HTERT RPE-1 (cell line): Measurements from ENCODE around the gene SPRR3.
"Not testable (repeated sequence)": the region's sequence is repeated elsewhere in the genome, so short reads cannot be mapped to it uniquely, and the experiment has no call there.

Source experiments
- in situ Hi-C: fragments of 300-500 bp; cut with MboI; formaldehyde crosslinking; loops from 4 replicates; pipeline ENCODE4 v1.14.3; 2020; ENCODE audit warnings: low sequenced_read_pairs

SPRR3 gene

DNA sequence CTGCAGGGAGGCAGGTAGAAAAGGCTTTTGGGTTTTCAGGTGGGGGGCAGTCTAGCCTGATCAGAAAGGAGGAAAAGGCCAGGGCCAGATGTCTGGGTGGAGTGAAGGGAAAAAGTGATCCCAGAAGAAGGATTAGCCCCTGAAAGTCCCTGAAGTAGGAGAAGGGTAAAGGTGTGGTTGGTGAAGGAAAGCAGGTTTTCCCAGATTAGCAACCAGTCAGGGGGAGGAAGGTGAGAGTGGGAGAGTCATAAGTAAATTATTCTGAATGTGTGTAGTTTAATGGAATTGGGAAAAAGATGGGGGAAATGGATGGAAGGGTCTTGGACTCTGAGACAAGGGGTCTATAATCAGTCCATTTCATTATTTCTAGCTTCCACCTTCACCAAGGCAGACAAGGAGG lies 18.3 kb upstream of the SPRR3 start:
- in situ Hi-C loops = no loop called here

DNA sequence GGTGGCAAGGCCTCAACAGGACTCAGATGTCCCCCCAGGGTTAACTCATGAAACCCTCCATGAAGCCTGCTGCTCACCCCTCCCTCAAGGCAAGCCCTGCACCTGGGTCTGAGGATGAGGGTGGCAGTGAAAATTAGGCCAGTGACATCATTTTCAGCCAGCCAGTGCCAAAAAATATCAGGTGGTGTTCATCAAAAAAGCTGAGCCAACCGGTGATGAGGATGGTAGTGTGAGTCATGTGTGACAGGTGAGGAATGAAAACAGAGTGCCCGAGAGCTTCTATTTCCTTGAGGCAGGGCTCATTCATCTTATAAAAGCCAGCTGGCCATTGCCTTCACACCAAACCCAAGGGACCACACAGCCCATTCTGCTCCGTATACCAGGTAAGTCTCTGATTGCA lies 17.8 kb upstream of the SPRR3 start, which contains the start of gene SPRR1A:
Gene SPRR1A, plus strand, starts transcription at position 339 of the 400 bp plus-strand sequence. CDS start 1,150 bp downstream, outside the sequence.
- in situ Hi-C loops = no loop called here

DNA sequence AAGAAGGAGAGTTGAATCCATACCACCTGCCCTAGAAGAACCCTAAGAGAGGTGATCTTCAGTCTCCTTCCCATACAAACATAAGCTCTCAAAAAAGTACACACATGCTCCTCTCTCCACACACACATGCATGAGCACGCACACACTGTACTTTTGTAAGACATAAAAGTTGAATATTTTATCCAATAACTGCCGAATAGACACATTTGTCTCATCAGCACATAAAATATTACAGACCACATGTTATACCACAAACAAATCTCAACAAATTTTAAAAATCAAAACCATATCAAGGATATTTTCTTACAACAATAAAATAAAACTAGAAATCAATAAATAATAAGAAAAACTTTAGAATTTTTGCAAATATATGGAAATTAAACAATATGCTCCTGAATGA lies 15.0 kb upstream of the SPRR3 start:
- in situ Hi-C loops = no loop called here

DNA sequence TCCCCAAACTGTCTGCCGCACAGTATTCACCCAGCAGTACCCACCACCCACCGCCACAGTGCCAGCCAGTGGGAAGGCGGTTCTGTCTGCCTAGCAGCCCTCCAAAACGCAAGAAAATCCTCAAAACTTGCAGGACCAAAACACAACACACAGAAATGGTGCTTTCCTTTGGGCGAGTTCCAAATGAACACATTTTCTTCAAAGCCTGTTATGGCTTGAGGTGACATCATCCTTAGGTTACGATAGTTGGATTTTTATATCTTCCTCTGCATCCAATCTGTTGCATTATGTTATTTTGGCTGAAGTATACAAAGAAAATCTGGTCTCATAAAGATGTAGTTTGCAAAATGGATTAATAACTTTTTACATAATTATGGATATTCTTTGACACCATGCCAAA lies 8.4 kb upstream of the SPRR3 start:
- in situ Hi-C loops = no loop called here

DNA sequence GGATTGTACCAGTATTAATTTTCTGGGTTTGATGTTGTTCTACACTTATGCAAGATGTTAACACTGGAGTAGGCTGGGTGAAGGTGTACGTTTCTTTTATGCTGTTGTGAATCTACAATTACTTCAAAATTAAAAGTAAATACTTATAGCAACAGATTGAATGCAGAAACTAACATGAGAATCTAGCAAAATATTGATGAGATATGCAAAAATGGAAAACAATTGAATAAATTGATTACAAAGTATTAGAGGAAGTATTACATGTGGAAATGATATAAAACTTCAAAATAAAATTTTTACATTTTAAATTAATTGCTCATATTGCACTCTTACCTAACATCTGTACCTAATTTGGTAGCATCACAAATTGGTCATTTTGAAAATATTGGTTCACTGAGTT lies 5.7 kb upstream of the SPRR3 start:
- in situ Hi-C loops = no loop called here

DNA sequence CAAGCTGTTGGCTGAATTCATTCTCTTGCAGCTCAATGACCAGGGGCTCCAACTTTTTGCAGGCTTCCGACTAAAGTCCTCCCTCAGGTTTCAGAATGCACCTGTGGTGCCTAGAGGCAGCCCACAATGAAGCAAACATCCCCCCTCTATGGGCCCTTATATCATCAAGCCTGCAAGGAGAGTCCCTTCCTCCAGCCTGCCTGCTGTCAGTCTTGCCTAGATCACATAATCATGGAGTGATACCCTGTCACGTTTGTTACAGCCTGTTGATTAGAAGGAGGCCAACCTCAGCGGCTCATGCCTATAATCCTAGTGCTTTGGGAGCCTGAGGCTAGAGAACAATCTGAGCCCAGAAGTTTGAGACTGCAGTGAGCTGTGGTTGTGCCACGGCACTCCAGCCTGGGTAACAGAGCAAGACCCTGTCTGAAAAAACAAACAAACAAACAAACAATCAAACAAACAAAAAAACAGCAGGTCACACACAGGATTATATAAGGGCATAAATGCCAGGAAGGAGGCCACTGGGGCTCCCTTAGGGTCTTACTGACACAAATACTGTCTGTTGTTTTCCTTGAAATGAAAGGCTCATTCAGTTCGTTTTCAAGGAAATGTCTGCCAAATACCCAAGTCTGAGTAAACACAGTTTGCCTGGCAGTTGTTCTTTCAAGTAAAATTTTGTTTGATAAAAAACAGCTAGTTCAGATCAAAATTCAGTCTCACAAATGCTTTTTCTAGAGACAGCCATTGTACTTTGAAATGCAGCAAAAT lies 4.7 kb upstream of the SPRR3 start:
- in situ Hi-C loops = no loop called here

DNA sequence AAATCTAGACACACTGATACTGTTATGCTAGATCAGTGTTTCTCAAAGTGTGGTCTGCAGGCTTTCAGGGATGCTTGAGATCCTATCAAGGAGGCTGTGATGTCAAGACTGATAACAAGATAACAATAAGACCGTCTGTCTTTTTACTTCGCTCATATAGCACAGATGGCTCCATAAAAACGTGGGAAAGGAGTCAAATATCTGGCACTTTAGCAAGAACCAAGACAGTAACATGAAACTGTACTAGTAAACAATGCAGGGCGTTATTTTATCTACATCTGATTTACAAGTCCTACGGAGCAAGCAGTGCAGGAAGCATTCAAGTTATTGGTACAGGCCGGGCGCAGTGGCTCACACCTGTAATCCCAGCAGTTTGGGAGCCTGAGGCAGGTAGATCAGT lies 3.6 kb upstream of the SPRR3 start:
- in situ Hi-C loops = no loop called here

DNA sequence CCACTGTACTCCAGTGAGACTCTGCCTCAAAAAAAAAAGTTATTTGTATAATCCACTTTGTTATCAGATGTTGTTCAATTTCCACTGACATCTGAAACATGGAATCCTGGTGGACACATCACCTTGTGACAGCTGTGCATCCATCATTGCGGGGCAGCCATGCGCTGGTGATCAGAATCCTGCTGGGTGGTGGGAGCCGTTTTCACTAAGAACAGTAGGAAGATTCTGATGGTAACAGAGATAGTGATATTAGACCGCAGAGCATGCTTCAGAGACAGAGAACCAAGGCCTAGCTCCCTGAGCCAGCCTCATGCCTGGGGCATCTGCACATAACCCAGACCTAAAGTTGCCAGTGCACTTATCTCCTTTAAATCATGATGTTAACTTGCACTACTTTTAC lies 3.1 kb upstream of the SPRR3 start:
- in situ Hi-C loops = no loop called here

DNA sequence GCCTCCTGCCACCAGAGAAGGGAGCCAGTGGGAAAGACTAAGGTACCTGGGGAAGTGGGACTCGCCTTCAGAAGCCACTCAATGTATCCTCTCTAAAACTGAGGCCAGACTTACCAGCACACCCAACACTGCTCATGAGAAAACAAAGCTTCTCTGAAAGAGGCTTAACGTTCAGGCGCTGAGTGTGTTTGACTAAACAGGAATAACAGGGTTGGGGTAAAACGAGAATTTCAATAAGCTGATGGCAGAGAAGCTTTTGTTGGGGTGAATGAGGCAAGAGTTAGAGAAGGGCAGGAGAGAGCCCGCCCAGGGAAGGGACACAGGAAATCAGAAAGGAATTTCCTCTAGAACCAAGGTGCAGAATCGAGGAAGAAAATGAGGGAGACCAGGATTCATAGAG lies 1.7 kb upstream of the SPRR3 start:
- in situ Hi-C loops = no loop called here

DNA sequence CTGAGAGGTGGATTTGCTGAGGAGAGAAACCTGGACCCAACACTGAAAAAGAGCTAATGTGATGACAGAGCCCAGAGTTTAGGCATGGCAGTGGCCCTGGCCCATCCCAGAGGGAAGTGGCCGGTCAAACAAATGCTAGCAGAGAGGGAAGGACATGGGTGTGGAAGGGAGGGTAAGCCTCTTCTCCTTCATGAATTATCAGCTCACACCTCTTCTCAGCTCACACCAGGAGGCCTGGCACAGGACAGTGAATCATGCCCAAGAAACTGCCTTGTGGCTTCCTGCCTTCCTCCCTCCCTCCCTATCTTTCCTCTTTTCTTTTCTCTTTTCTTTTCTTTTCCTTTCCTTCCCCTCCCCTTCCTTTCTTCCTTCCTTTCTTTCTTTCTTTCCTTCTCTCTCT lies 1.3 kb upstream of the SPRR3 start:
- in situ Hi-C loops = no loop called here

DNA sequence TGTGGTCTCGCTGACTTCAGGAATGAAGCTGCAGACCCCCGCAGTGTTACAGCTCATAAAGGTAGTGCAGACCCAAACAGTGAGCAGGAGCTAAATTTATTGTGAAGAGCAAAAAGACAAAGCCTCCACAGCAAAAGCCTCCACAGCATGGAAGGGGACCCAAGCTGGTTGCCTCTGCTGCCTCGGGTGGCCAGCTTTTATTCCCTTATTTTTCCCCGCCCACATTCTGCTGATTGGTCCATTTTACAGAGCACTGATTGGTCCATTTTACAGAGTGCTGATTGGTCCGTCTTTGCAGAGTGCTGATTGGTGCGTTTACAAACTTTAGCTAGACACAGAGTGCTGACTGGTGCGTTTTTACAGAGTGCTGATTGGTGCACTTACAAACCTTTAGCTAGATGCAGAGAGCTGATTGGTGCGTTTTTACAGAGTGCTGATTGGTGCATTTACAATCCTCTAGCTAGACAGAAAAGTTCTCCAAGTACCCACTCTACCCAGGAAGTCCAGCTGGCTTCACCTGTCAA lies 9.7 kb downstream of the SPRR3 start:
- in situ Hi-C loops = not testable (repeated sequence)

DNA sequence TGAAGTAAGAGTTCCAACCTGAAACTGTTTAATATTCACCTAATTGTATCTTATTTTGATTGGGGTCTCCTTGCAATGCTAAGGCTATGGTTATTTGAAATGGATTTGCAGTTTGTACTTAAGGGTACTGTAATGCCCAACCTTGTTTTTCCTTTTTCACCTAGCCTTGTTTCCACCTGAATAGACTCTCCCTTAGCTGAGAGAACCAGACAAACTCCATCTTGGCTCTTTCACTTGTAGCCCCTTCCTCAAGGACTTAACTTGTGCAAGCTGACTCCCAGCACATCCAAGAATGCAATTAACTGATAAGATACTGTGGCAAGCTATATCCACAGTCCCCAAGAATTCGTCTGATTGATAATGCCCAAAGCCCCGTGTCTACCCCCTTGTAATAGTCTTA lies 20.3 kb downstream of the SPRR3 start:
- in situ Hi-C loops = not testable (repeated sequence)

DNA sequence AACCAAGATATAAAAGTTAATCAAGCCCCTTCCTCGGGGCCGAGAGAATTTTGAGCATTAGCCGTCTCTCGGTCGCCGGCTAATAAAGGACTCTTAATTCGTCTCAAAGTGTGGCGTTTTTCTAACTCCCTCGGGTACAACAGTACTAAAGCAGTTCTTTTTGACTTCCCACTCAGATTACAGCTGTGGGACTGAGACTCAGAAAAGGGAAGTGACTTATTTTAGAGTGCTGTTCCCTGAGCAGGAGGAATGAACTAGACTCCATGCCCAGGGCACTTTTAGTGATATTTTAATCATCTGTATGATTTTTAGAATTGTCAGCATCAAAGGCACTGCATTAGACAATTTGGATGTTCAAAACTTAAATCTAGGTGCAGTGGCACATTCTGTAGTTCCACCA lies 20.8 kb downstream of the SPRR3 start:
- in situ Hi-C loops = not testable (repeated sequence)

DNA sequence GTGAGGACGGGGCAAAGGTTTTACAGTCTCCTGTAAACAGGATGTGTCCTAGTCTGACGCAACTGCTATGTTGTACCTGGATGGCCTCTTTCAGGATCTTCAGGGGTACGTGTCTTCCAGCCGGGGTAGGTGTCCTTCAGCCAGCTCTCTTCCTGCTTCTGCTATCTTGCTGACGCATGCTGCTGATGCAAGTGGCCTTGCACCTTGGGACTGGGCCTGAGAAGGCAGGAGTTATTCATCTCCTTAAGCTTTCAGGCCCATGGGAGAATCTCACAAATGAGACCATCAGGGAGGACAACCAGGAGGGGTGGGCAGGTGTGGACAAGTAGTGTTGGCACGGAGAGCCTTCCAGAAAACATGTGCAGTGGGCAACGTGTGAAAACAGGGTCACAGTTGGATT lies 21.6 kb downstream of the SPRR3 start:
- in situ Hi-C loops = no loop called here

DNA sequence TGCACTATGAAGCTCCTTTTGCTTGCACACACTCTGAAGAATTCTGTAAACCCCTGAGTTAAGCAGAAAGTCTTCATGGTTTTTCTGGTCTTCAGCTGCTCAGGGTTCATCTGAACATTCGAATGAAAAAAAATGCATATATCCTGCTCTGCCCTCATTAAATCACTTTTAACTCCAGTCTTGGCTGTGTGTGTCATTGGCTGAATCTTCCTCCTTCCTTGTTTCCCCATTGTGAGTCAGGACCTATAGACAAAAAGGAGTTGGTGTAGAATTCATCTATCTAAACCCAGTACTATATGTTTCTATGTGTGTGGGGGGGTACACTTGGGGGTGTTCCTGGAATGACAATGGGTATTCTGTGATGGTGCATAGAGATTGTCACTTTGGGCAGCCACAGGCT lies 22.9 kb downstream of the SPRR3 start:
- in situ Hi-C loops = no loop called here

DNA sequence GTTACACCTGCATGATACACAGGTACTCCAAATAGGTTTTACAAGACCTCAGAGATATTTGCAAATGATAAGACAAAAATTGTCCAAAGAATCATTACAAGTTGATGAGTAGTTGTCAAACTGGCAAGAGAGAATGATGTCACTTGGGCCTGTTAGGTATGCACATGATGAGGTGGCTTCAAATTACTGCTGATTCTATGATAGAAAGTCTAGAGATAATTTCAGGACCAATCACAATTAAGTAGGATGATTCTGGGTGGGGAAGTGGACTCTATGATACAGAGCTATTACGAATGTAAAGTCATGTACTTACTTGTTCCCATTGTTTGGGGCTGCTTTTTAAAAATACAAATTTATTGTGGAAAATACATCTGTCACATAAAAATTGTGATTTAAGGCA lies 24.2 kb downstream of the SPRR3 start:
- in situ Hi-C loops = no loop called here

DNA sequence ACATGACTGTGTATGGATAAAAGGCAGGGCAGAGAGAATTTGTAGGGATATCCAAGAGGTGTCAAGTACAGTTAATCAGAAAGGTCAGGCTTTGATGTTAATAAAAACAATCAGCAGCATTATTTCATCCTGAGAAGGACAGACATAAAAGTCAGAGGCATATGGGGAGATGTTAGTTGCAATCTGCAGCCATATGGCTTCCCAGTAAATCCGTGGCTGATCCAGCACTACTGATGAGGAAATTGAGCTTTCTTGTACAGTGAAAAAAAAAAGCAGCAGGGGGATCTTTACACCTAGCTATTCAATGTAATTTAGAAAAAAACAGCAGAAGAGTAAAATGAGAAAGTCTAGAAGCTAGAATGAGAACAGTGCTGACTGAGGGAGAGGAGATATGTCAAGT lies 27.2 kb downstream of the SPRR3 start:
- in situ Hi-C loops = no loop called here

DNA sequence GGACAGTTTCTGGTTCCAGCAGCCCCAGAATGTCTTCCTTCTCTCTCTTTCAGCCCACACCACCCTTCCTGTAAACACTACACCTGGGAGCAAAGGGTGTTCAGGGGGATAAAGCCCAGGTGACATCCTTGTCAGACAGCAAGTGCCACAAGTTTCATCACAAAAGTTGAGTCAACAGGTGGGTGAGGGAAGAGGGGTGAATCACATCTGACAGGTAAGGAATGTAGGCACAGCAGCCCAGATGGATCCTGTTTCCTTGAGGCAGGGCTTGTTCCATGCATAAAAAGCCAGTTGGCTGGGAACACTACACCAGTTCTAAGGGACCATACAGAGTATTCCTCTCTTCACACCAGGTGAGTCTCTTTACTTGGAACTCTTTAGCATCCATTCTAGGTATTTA lies 29.3 kb downstream of the SPRR3 start, which contains the start of gene SPRR1B:
Gene SPRR1B, plus strand, starts transcription at position 309 of the 400 bp plus-strand sequence. CDS start 1,143 bp downstream, outside the sequence.
- in situ Hi-C loops = no loop called here

DNA sequence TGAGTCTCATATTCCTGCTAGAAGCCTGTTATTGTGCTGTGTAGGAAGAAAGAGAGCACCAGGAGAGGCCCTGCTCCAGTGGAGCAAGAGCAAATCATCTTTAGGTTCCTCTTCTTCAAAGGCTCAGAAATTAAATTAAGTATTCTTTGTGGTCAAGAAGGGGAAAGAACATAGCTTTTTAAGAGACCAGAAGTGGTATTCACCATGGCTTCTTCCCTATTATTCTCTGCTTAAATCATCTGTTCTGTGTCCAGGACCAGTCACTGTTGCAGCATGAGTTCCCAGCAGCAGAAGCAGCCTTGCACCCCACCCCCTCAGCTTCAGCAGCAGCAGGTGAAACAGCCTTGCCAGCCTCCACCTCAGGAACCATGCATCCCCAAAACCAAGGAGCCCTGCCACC lies 30.5 kb downstream of the SPRR3 start:
- in situ Hi-C loops = no loop called here

DNA sequence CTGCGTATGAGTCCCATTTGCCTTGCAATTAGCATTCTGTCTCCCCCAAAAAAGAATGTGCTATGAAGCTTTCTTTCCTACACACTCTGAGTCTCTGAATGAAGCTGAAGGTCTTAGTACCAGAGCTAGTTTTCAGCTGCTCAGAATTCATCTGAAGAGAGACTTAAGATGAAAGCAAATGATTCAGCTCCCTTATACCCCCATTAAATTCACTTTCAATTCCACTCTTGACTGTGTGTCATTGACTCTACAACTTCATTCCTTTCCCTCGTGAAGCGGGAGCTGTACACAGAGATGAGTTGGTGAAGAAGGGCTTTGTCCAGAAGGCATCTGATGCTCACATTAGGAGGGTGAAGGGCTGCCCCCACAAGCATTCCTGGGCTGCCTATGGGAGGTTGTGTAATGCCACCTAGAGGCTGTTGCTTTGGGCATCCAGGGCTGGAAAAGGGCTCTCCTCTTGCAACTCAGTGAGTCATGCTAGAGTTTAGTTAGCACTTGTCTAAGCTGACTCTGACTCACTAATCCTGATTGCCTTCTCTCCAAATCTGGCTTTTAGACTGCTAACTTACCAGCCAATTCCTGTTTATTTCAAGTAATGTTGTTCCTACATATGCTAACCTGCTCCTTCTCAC lies 31.2 kb downstream of the SPRR3 start:
- in situ Hi-C loops = no loop called here

DNA sequence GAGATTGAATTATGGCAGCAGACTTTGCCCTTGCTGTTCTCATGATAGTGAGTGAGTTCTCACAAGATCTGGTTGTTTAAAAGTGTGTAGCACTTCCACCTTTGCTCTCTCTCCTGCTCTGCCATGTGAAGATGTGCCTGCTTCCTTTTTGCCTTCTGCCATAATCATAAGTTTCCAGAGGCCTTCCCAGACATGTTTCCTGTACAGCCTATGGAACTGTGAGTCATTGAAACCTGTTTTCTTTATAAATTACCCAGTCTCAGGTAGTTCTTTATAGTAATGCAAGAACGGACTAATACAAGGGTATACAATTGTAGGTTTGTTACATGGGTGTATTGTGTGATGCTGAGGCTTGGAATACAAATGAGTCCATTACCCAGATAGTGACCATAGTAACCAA lies 33.7 kb downstream of the SPRR3 start:
- in situ Hi-C loops = no loop called here

DNA sequence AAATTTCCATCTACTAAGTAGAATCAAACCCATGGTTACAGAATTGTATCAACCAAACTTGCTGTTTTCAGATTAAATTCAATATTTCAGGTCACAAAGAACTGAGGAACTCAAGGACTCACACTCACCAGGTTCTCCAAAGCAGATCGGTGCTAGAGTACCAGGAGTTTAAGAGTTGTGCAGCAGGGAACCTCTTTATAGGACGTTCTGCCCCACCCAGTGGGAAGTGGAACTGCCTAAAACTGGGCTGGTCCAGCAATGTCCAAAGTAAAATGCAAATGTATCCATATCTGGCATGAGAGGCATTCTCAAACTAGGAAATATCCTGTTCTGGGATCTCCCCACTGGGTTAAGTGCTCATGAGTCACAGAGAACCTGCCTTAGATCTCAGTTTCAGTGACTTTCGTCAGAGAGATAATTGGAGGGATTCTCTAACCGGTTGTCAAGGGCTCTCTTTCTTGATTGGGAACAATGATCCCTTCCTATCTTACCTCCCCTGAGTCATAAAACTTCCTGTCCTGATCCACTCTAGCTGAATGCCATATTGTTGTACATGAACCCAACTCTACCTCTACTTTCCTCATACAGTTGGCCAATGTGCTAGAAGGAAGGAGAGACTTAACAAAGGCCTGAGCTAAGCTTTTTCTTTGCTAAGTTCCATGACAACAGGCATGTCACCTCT lies 39.5 kb downstream of the SPRR3 start, which contains the start of gene SPRR2D:
Gene SPRR2D, minus strand, starts transcription at position 171 of the 682 bp plus-strand sequence. CDS start 774 bp downstream, outside the sequence.
- in situ Hi-C loops = no loop called here
